ENCODE data around the gene FCN3. TPM values are rescaled to one million over a fixed set of nuclear protein-coding genes. Genes with fewer than 3 reads are reported as not detected.

Gene FCN3
- total and polyA plus RNA-seq, 9 of the 15 experiments (the other 6 are each of a cell fraction or from before 2014, with no cell fraction given): 0.49 TPM; not detected in 8

DNA sequence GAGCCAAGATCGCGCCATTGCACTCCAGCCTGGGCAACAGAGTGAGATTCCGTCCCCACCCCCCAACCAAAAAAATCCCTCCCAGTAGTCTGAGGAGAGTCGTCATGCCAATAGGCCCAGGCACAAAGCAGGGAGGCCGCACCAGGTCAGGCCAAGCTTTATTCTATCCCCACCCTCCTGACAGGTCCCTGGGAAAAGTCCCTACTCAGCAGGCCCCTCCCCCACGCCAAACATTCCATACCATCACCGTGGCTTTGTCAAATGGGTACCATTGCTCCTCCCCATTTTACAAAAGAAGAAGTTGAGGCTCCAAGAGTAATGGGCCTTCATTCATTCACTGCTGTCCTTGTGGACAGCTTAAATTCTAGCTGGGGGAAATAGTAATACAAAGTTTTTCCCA lies 23.1 kb upstream of the FCN3 start:
- POLR2A ChIA-PET: interaction anchor here (0.7 to 1.8 kb wide), 12 partner anchors 8 to 1590 kb away, joined by 3 to 5 read pairs (median 3); no protein-coding TSS in a partner anchor

DNA sequence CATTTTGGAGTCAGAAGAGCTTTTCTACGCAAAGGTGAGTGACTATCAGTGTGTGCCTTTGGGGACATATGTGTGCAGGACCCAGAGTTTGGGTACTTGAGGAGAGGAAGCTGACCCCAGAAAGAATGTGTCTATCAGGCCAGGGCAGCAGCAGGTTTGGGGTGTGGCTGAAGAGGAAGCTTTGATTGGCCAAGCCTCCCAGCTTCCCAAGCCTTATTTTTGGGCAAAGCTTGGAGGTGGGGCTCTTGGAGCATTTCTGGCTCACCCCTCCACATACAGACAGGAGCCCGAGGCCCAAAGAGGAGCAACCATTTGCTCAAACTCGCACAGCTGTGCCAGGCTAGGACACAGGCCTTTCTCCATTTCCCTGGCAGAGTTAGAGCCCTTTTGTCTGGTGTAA lies 22.5 kb upstream of the FCN3 start:
- no peak for FAIRE-seq
- Histone ChIP-seq H3K9me1 (ENCODE audit: control insufficient read depth, insufficient read depth, low read length) (no peaks in the 10 kb centered on the region), H3K4me3 (no peak overlapping the region), H3K9me3 (replicated peaks; ENCODE audit: control insufficient read depth, insufficient read depth, low read depth, low read length) (no peaks in the 10 kb centered on the region), H3K9ac (ENCODE audit: insufficient read depth in 1 of 2, low read depth in 2 of 2, low read length in 2 of 2) (peak overlapping the region in 1 of 2 experiments; percentile 59; a peak in 1 of 4 replicates), H4K20me1 (replicated peaks; ENCODE audit: control insufficient read depth, insufficient read depth, low read length) (no peaks in the 10 kb centered on the region), H3K4me1 (replicated peaks in 1 of 2; ENCODE audit: control insufficient read depth in 2 of 2, insufficient read depth in 2 of 2, low read length in 2 of 2) (peaks cover under 1 to 44% of the 10 kb centered on the region in 2 experiments), H3K27me3 (ENCODE audit: control insufficient read depth in 2 of 2, insufficient read depth in 2 of 2, low read length in 2 of 2) (no peaks in the 10 kb centered on the region), H3K79me2 (ENCODE audit: control insufficient read depth, insufficient read depth, low read length) (peaks cover 12% of the 10 kb centered on the region), H3K36me3 (ENCODE audit: control insufficient read depth, insufficient read depth, low read length) (peaks cover 9% of the 10 kb centered on the region; the same call in 1 of the 3 replicates), H3K4me2 (ENCODE audit: insufficient read depth, low read length) (no peak overlapping the region), H3K27ac (ENCODE audit: extremely low read depth, low read depth, low read length) (no peak overlapping the region), H2AFZ (ENCODE audit: low read depth, low read length) (no peak overlapping the region)
- ChIA-PET CTCF (ENCODE audit: low intra/inter-chr PET ratio) (interaction anchor here (2.8 to 2.9 kb wide), 2 partner anchors 96 to 100 kb away, joined by 16 to 49 read pairs; no protein-coding TSS in a partner anchor), POLR2A (interaction anchor here (0.7 to 1.8 kb wide), 12 partner anchors 9 to 1590 kb away, joined by 3 to 5 read pairs (median 3); no protein-coding TSS in a partner anchor)
- no peak for ATAC-seq
- in situ Hi-C loops (cut with MboI): loop anchor here (5.0 kb wide), 1 partner anchor 210 kb away; no protein-coding TSS in a partner anchor
- no TSS peak for BruUV-seq (replicated peaks)
- intact Hi-C loops (cut with micrococcal nuclease): loop anchor here (5.0 kb wide), 1 partner anchor 350 kb away; no protein-coding TSS in a partner anchor
- peak in 2 of 4 experiments; percentile 50 to 58 for DNase-seq (ENCODE audit: extremely low read depth in 1 of 4, low spot score in 3 of 4)
- 53% methylated on average over 3 of the region's 3 CpGs for WGBS (ENCODE audit: insufficient coverage, low coverage, missing lambda C conversion rate)
- TF ChIP-seq ZZZ3 (IDR thresholded peaks at IDR 0.05): no peak
- TF ChIP-seq, protein P1, sequence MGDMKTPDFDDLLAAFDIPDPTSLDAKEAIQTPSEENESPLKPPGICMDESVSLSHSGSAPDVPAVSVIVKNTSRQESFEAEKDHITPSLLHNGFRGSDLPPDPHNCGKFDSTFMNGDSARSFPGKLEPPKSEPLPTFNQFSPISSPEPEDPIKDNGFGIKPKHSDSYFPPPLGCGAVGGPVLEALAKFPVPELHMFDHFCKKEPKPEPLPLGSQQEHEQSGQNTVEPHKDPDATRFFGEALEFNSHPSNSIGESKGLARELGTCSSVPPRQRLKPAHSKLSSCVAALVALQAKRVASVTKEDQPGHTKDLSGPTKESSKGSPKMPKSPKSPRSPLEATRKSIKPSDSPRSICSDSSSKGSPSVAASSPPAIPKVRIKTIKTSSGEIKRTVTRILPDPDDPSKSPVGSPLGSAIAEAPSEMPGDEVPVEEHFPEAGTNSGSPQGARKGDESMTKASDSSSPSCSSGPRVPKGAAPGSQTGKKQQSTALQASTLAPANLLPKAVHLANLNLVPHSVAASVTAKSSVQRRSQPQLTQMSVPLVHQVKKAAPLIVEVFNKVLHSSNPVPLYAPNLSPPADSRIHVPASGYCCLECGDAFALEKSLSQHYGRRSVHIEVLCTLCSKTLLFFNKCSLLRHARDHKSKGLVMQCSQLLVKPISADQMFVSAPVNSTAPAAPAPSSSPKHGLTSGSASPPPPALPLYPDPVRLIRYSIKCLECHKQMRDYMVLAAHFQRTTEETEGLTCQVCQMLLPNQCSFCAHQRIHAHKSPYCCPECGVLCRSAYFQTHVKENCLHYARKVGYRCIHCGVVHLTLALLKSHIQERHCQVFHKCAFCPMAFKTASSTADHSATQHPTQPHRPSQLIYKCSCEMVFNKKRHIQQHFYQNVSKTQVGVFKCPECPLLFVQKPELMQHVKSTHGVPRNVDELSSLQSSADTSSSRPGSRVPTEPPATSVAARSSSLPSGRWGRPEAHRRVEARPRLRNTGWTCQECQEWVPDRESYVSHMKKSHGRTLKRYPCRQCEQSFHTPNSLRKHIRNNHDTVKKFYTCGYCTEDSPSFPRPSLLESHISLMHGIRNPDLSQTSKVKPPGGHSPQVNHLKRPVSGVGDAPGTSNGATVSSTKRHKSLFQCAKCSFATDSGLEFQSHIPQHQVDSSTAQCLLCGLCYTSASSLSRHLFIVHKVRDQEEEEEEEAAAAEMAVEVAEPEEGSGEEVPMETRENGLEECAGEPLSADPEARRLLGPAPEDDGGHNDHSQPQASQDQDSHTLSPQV (IDR thresholded peaks at IDR 0.05): no peak
- TF ChIP-seq, protein P2, sequence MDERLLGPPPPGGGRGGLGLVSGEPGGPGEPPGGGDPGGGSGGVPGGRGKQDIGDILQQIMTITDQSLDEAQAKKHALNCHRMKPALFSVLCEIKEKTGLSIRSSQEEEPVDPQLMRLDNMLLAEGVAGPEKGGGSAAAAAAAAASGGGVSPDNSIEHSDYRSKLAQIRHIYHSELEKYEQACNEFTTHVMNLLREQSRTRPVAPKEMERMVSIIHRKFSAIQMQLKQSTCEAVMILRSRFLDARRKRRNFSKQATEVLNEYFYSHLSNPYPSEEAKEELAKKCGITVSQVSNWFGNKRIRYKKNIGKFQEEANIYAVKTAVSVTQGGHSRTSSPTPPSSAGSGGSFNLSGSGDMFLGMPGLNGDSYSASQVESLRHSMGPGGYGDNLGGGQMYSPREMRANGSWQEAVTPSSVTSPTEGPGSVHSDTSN (CRISPR knock-in tag; IDR thresholded peaks at IDR 0.05; ENCODE audit: low read depth): no peak
- TF ChIP-seq, protein P2 (tag; conservative IDR thresholded peaks at IDR 0.05; ENCODE audit: low read depth): no peak
- no peak for TF ChIP-seq TARDBP (IDR thresholded peaks at IDR 0.05)
- no peak for TF ChIP-seq HDAC3 (IDR thresholded peaks at IDR 0.05; ENCODE audit: borderline replicate concordance, partially characterized antibody)

More for the DNA sequence above, 23.1 kb upstream of the FCN3 start:
- Histone ChIP-seq H3K79me2 (ENCODE audit: control insufficient read depth, insufficient read depth, low read length) (peaks cover 9% of the 10 kb centered on the region), H3K9me3 (replicated peaks; ENCODE audit: control insufficient read depth, insufficient read depth, low read depth, low read length) (no peaks in the 10 kb centered on the region), H3K9me1 (ENCODE audit: control insufficient read depth, insufficient read depth, low read length) (no peaks in the 10 kb centered on the region), H4K20me1 (replicated peaks; ENCODE audit: control insufficient read depth, insufficient read depth, low read length) (no peaks in the 10 kb centered on the region), H3K4me3 (no peak overlapping the region), H3K4me2 (ENCODE audit: insufficient read depth, low read length) (no peak overlapping the region), H3K4me1 (replicated peaks in 1 of 2; ENCODE audit: control insufficient read depth in 2 of 2, insufficient read depth in 2 of 2, low read length in 2 of 2) (peaks cover 0 to 37% of the 10 kb centered on the region in 2 experiments; a peak in 3 of 5 replicates), H2AFZ (ENCODE audit: low read depth, low read length) (no peak overlapping the region), H3K27ac (ENCODE audit: extremely low read depth, low read depth, low read length) (no peak overlapping the region), H3K36me3 (ENCODE audit: control insufficient read depth, insufficient read depth, low read length) (peaks cover 9% of the 10 kb centered on the region; the same call in 1 of the 3 replicates), H3K9ac (ENCODE audit: insufficient read depth in 1 of 2, low read depth in 2 of 2, low read length in 2 of 2) (no peak overlapping the region), H3K27me3 (ENCODE audit: control insufficient read depth in 2 of 2, insufficient read depth in 2 of 2, low read length in 2 of 2) (no peaks in the 10 kb centered on the region)
- intact Hi-C loops (cut with micrococcal nuclease) (loop anchor here (5.0 kb wide), 1 partner anchor 350 kb away; no protein-coding TSS in a partner anchor), in situ Hi-C loops (cut with MboI) (loop anchor here (5.0 kb wide), 1 partner anchor 210 kb away; no protein-coding TSS in a partner anchor)
- no TSS peak for BruUV-seq (replicated peaks)
- ATAC-seq (no peak), DNase-seq (ENCODE audit: extremely low read depth in 1 of 4, low spot score in 3 of 4) (no peak), FAIRE-seq (no peak)
- 64% methylated on average over 7 of the region's 7 CpGs for WGBS (ENCODE audit: insufficient coverage, low coverage, missing lambda C conversion rate)
- TF ChIP-seq KAT8 (IDR thresholded peaks at IDR 0.05; ENCODE audit: low read depth) (no peak), ATF7 (IDR thresholded peaks at IDR 0.05) (no peak)
- CTCF ChIA-PET (ENCODE audit: low intra/inter-chr PET ratio): no interaction called here
